ENCODE data around the gene HOXB3.

HOXB3 gene

GRCh38 chr17:48589831-48590606, at the start of gene HOXB3:
Gene HOXB3 (minus strand): TSS chr17:48590241. CDS start chr17:48552474, 37,767 bp downstream.
- TF ChIP-seq CTCF (IDR thresholded peaks at IDR 0.05) (no peak), ZFX (IDR thresholded peaks at IDR 0.05; ENCODE audit: borderline replicate concordance) (no peak)
- H3K27ac ChIP-seq, result 0 out of 2 replicates have a peak within 1 kb of the TSS, but pooled peaks have one; percentile 35

DNA sequence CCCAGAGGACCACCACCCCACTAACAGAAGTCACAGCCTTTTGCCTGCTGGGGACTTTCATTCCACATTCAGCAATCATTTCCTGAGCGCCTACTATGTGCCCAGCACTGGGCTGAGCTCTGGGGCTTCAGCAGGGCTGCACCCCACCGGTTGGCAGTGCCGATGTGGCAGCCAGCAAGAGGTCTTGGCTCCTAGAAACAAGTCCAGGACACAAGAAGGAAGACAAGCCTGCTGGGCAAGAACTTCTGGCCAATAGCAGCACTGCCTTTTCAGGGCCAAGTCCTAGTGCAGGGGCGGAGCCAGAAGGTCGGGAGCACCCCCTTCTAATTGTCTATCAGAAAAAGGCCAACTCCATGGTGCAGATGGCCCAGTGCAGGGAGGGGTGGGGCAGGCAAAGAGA, 49.1 kb upstream of the HOXB3 start:
- no peak overlapping the region for H3K27ac ChIP-seq
- TF ChIP-seq CTCF (IDR thresholded peaks at IDR 0.05) (no peak), ZFX (IDR thresholded peaks at IDR 0.05; ENCODE audit: borderline replicate concordance) (no peak)

- TF ChIP-seq CTCF (IDR thresholded peaks at IDR 0.05), result no peak
- no peak for TF ChIP-seq ZFX (IDR thresholded peaks at IDR 0.05; ENCODE audit: borderline replicate concordance)
- no peak overlapping the region for H3K27ac ChIP-seq
These were observed 47.6 kb upstream of the HOXB3 start for GRCh38 chr17:48637323-48638260.

GRCh38 chr17:48636177-48637018, 46.4 kb upstream of the HOXB3 start:
- TF ChIP-seq CTCF (IDR thresholded peaks at IDR 0.05) (peak; percentile 94), ZFX (IDR thresholded peaks at IDR 0.05; ENCODE audit: borderline replicate concordance) (no peak)
- H3K27ac ChIP-seq, result no peak overlapping the region

DNA sequence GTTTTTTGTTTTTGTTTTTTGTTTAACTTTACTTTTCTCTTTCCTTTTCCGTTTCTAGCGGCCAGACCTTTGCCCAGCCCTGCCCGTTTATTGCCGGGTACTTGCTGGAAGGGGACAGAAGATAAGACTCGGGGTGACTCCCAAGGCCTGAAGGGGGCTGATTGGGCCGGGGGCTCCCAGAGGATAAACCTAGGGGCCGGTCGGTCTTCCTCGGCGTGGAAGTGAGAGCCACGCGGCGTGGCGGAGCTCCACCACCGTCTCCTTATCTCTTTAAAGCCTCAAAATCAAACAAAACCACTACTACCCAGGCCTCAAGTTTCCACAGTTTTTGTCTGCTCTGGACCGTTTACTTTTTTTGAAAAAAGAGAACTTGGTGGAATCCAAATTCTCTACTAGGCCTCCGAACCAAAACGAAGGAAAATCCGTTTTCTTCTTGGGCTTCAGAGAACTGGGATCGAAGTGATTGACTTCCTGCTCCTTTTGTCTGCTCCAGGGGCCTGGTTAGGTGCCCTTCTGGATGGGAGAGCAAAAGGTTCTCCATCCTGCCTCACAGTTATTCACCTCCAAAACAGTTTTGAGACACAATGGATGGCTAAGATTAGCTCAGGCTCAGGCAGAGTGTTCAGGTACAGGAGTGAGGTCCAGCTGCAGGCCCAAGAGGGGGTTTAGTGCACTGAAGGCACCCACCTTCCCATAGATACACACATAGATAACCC, 44.6 kb upstream of the HOXB3 start:
- TF ChIP-seq ZFX (IDR thresholded peaks at IDR 0.05; ENCODE audit: borderline replicate concordance) (no peak), CTCF (IDR thresholded peaks at IDR 0.05) (no peak)
- no peak overlapping the region for H3K27ac ChIP-seq

GRCh38 chr17:48633266-48633677, 43.2 kb upstream of the HOXB3 start:
- TF ChIP-seq CTCF (IDR thresholded peaks at IDR 0.05), result no peak
- TF ChIP-seq ZFX (IDR thresholded peaks at IDR 0.05; ENCODE audit: borderline replicate concordance), result no peak

More at GRCh38 chr17:48633266-48633677, 43.2 kb upstream of the HOXB3 start:
- H3K27ac ChIP-seq, result no peak overlapping the region

All from 22Rv1 (cell line).